ENCODE measurements around the gene ODAD3.

Gene ODAD3

GRCh38 chr19:11373885-11374432 lies 61.0 kb downstream of the ODAD3 start:
- no peak for DNase-seq

GRCh38 chr19:11373166-11373884 lies 61.6 kb downstream of the ODAD3 start:
- DNase-seq, result peak; percentile 30

GRCh38 chr19:11370744-11371143 lies 64.2 kb downstream of the ODAD3 start:
- no peak for DNase-seq

All from NCI-H524 treated with DMSO at 0.1 percent for 48 hours (cell line).